GM10266 (cell line): ENCODE results near the gene UBL5.

Experiments
- DNase-seq: peaks from one replicate; pipeline ENCODE4 v3.0.0; 2012; ENCODE audit errors: extremely low spot score
- CTCF ChIP-seq: IDR thresholded peaks from 2 replicates; pipeline ENCODE4 v1.5.1; 2012; ENCODE audit warnings: mild to moderate bottlenecking, low read depth; ENCODE audit not compliant: control insufficient read depth, insufficient read depth; ENCODE audit errors: missing control alignments

UBL5 gene

GRCh38 chr19:9848762-9849161 lies 21.0 kb downstream of the UBL5 start:
- TF ChIP-seq CTCF, result no peak
- DNase-seq, result no peak

- no peak for DNase-seq
- no peak for TF ChIP-seq CTCF
Measured at GRCh38 chr19:9849791-9850190, 22.1 kb downstream of the UBL5 start.

GRCh38 chr19:9850235-9850959 lies 22.7 kb downstream of the UBL5 start:
- no peak for DNase-seq
- TF ChIP-seq CTCF, result no peak

- TF ChIP-seq CTCF, result no peak
- no peak for DNase-seq
Measured at GRCh38 chr19:9854282-9854846, 26.6 kb downstream of the UBL5 start.

- TF ChIP-seq CTCF, result no peak
- no peak for DNase-seq
Measured at GRCh38 chr19:9856609-9857008, 28.9 kb downstream of the UBL5 start.

- TF ChIP-seq CTCF, result no peak
- no peak for DNase-seq
Measured at GRCh38 chr19:9857076-9857721, 29.5 kb downstream of the UBL5 start.
